ENCODE results near the gene RRN3.
"Not testable (repeated sequence)": the region's sequence is repeated elsewhere in the genome, so short reads cannot be mapped to it uniquely, and the experiment has no call there.

GRCh38 chr16:15132719-15133428 lies 38.8 kb upstream of the RRN3 start:
- TF ChIP-seq CTCF (IDR thresholded peaks at IDR 0.05; ENCODE audit: insufficient read depth, low read depth, low read length); EZH2 (IDR thresholded peaks at IDR 0.05; ENCODE audit: insufficient read depth, low read length): not testable (repeated sequence)
